ENCODE data around the gene CHSY1. TPM values are rescaled to one million over a fixed set of nuclear protein-coding genes. Genes with fewer than 3 reads are reported as not detected.

CHSY1 gene
- total and polyA plus RNA-seq, 8 donors, result 4.7 to 57.1 (median 22.1) TPM

DNA sequence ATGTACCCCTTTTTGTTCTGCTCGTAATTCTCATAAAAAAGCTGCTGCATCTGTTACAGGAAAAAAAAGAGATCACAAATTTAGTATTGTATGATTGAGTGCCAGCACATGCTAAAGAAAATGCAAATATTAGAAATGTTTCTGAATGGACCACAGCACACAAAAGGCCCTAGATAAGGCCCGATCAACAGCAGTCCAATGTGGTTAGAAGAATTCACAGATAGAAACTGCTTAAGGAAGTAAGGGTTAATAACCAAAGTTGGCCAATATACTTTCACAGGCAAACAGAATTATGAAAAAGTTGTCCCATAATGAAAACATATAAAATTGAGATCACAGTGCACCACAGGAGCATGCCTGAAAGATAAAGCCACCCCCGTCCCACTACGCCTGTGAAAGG is 72.9 kb downstream of the CHSY1 start:
- intact Hi-C loops (cut with DNase I; ENCODE audit: low total_unique reads), result no loop called here
- H3K27ac ChIP-seq, result peak overlapping the region in 4 of 5 donors; percentile 22 to 52 (median 47)

DNA sequence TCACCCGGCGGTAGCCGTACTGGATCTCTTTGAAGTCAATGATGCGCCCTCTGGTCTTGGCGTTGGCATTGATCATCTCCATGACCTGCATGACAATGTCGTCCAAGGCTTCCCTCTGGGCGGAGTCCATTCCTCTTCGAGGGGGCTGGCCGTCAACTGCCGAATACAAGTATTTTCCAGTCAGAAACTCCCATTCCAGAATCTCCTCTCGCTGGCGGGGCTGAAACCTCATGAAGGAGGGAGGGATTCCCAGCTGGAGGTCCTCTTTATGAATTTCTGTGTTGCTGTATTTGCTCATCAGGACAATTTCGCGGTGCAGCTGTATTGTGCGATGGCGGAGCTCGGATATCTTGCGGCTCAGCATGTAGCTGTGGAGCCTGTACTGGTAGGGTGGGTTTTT is 73.4 kb downstream of the CHSY1 start:
- WGBS, 5 donors, result 89 to 96% (median 95%) methylated on average over 18 of the region's 18 CpGs
- no peak for DNase-seq
- H3K27me3 ChIP-seq, result no peaks in the 10 kb centered on the region
- peaks cover 0 to 43% (median 31%) of the 10 kb centered on the region in 4 donors for H3K36me3 ChIP-seq
- no peak for TF ChIP-seq POLR2A (IDR thresholded peaks at IDR 0.05)
- no peak for TF ChIP-seq POLR2AphosphoS5 (IDR thresholded peaks at IDR 0.05)
- TF ChIP-seq, protein P1, sequence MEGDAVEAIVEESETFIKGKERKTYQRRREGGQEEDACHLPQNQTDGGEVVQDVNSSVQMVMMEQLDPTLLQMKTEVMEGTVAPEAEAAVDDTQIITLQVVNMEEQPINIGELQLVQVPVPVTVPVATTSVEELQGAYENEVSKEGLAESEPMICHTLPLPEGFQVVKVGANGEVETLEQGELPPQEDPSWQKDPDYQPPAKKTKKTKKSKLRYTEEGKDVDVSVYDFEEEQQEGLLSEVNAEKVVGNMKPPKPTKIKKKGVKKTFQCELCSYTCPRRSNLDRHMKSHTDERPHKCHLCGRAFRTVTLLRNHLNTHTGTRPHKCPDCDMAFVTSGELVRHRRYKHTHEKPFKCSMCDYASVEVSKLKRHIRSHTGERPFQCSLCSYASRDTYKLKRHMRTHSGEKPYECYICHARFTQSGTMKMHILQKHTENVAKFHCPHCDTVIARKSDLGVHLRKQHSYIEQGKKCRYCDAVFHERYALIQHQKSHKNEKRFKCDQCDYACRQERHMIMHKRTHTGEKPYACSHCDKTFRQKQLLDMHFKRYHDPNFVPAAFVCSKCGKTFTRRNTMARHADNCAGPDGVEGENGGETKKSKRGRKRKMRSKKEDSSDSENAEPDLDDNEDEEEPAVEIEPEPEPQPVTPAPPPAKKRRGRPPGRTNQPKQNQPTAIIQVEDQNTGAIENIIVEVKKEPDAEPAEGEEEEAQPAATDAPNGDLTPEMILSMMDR (IDR thresholded peaks at IDR 0.05), result no peak
- TF ChIP-seq EP300 (IDR thresholded peaks at IDR 0.05), result no peak
- peaks cover 13 to 80% (median 31%) of the 10 kb centered on the region in 4 donors for H3K4me1 ChIP-seq
- H3K9me3 ChIP-seq, result no peaks in the 10 kb centered on the region
- H3K4me3 ChIP-seq, result no peak overlapping the region
- intact Hi-C loops (cut with DNase I; ENCODE audit: low total_unique reads), result no loop called here
- peak overlapping the region in 1 of 5 donors; percentile 3 for H3K27ac ChIP-seq

More for the DNA sequence above, 72.9 kb downstream of the CHSY1 start:
- Histone ChIP-seq H3K27me3 (no peaks in the 10 kb centered on the region), H3K4me1 (peaks cover 15 to 80% (median 34%) of the 10 kb centered on the region in 4 donors), H3K9me3 (no peaks in the 10 kb centered on the region), H3K4me3 (no peak overlapping the region), H3K36me3 (peaks cover 0 to 40% (median 29%) of the 10 kb centered on the region in 4 donors)
- TF ChIP-seq, protein P1 (IDR thresholded peaks at IDR 0.05), result no peak
- TF ChIP-seq EP300 (IDR thresholded peaks at IDR 0.05), result no peak
- no peak for TF ChIP-seq POLR2AphosphoS5 (IDR thresholded peaks at IDR 0.05)
- no peak for TF ChIP-seq POLR2A (IDR thresholded peaks at IDR 0.05)
- 59 to 82% (median 74%) methylated on average over 4 of the region's 4 CpGs for WGBS, 5 donors
- DNase-seq, result no peak

DNA sequence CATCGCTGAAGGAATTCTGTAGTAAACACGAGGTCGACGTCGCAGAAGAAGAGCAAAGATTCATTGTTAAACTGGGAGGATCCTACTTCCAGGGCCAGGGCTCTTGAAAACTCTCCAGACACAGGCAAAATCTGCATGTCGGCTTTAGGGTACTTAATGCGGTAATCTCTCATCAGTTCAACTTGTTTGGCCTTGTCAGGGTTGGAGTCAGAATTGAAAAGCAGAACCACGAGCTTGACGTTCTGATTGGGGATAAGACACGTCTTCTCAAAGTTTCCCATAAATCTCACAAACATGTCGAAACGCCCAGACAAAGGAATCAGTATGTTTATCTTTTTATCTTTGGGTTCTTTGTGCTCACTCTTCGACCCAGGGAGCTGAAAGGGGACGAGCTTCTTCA is 74.0 kb downstream of the CHSY1 start:
- Histone ChIP-seq H3K9me3 (no peaks in the 10 kb centered on the region), H3K27me3 (no peaks in the 10 kb centered on the region), H3K36me3 (peaks cover 0 to 43% (median 29%) of the 10 kb centered on the region in 4 donors), H3K4me1 (peaks cover 13 to 78% (median 27%) of the 10 kb centered on the region in 4 donors), H3K4me3 (no peak overlapping the region), H3K27ac (peak overlapping the region in 3 of 5 donors; percentile 3 to 77 (median 65))
- 80 to 92% (median 87%) methylated on average over 14 of the region's 14 CpGs for WGBS, 5 donors
- no peak for DNase-seq
- TF ChIP-seq POLR2AphosphoS5 (IDR thresholded peaks at IDR 0.05) (no peak), EP300 (IDR thresholded peaks at IDR 0.05) (no peak), POLR2A (IDR thresholded peaks at IDR 0.05) (no peak)
- TF ChIP-seq, protein P1 (IDR thresholded peaks at IDR 0.05), result no peak
- intact Hi-C loops (cut with DNase I; ENCODE audit: low total_unique reads), result no loop called here

DNA sequence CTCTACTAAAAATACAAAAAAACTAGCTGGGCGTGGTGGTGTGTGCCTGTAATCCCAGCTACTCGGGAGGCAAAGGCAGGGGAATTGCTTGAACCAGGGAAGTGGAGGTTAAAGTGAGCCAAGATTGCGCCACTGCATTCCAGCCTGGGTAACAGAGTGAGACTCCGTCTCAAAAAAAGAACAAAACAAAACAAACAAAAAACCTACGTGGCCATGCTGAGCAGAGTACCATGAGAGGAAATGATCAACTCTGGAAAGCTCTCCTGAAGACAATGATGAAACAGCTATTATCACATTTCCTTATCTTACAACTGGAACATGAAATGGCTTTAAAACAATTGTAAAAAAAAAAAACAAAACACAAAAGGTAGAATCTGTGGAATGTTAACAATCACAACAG is 75.2 kb downstream of the CHSY1 start:
- TF ChIP-seq POLR2AphosphoS5 (IDR thresholded peaks at IDR 0.05) (peak in 1 of 3 donors; percentile 24), EP300 (IDR thresholded peaks at IDR 0.05) (no peak)
- WGBS, 5 donors, result 49 to 66% (median 62%) methylated on average over 5 of the region's 5 CpGs
- Histone ChIP-seq H3K27me3 (no peaks in the 10 kb centered on the region), H3K4me1 (peaks cover 13 to 66% (median 25%) of the 10 kb centered on the region in 4 donors), H3K4me3 (no peak overlapping the region), H3K27ac (peak overlapping the region in 4 of 5 donors; percentile 18 to 77 (median 48)), H3K9me3 (no peaks in the 10 kb centered on the region), H3K36me3 (peaks cover 0 to 43% (median 29%) of the 10 kb centered on the region in 4 donors)
- intact Hi-C loops (cut with DNase I; ENCODE audit: low total_unique reads), result no loop called here
- no peak for DNase-seq

DNA sequence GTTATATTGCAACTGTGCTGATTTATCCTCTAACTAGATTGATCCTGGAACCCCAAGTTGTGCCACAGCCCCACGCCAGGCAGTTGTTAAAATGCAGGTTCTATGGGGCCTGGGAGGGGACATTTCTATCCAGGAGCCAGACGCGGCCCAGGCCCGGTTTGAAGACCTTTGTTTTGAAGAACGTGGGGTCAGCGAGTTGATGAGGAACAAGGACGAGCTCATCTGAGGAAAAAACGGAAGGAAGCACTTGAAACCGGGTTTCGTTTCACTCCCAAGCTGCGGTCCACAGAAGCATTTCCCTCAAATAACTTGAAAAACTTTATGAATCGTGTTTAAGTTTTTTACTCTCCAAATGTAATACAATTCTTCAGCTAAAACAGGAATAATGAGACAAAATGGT is 76.4 kb downstream of the CHSY1 start:
- Histone ChIP-seq H3K9me3 (no peaks in the 10 kb centered on the region), H3K4me1 (peaks cover 12 to 63% (median 20%) of the 10 kb centered on the region in 4 donors), H3K4me3 (no peak overlapping the region), H3K27ac (peak overlapping the region in 2 of 5 donors; percentile 65 to 77), H3K36me3 (peaks cover 0 to 36% (median 27%) of the 10 kb centered on the region in 4 donors), H3K27me3 (no peaks in the 10 kb centered on the region)
- intact Hi-C loops (cut with DNase I; ENCODE audit: low total_unique reads), result no loop called here
- WGBS, 5 donors, result 64 to 87% (median 79%) methylated on average over 12 of the region's 12 CpGs
- no peak for TF ChIP-seq EP300 (IDR thresholded peaks at IDR 0.05)
- TF ChIP-seq POLR2A (IDR thresholded peaks at IDR 0.05), result no peak
- TF ChIP-seq POLR2AphosphoS5 (IDR thresholded peaks at IDR 0.05), result no peak
- TF ChIP-seq, protein P1 (IDR thresholded peaks at IDR 0.05), result no peak
- DNase-seq, result no peak

All from stomach (tissue), 9 donors.